Testis (tissue), 2 donors: Measurements from ENCODE around the gene SLC11A2.

Experiments used
- POLR2A ChIP-seq: fragments of 450-650 bp; IDR thresholded peaks from one replicate; pipeline ENCODE4 v1.6.1; 2017; ENCODE audit warnings: antibody characterized with exemption, mild to moderate bottlenecking, moderate library complexity
- TF ChIP-seq, protein P1 (sequence below), 3 experiments: fragments of 450-650 bp in 2 of 3; fragments of 200-600 bp in 1 of 3; sonication (generic) in 1 of 3; IDR thresholded peaks; one replicate each; pipeline ENCODE4 v1.5.1; 2016 to 2019; ENCODE audit warnings: antibody characterized with exemption in 3 of 3, mild to moderate bottlenecking in 2 of 3, moderate library complexity in 1 of 3

DNA sequence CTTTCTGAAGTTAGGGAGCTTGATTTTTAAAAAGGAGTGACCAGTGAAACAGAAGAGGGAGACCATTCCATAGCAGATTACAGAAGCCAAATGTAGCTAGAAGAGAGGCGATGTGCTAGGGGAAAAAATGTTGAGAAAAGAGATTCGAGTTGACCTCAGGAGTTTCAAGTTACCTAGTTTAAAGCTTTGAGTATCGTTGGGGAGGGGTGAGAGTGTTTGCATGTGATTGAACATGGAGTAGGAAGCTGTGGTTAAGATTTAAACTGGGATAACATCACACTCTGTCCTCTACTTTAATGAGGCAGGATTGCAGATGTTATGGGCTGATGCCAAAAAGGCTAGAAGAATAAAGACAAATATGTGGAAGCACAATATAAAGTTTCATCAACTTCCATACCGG lies 25.6 kb upstream of the SLC11A2 start:
- TF ChIP-seq, protein P1, sequence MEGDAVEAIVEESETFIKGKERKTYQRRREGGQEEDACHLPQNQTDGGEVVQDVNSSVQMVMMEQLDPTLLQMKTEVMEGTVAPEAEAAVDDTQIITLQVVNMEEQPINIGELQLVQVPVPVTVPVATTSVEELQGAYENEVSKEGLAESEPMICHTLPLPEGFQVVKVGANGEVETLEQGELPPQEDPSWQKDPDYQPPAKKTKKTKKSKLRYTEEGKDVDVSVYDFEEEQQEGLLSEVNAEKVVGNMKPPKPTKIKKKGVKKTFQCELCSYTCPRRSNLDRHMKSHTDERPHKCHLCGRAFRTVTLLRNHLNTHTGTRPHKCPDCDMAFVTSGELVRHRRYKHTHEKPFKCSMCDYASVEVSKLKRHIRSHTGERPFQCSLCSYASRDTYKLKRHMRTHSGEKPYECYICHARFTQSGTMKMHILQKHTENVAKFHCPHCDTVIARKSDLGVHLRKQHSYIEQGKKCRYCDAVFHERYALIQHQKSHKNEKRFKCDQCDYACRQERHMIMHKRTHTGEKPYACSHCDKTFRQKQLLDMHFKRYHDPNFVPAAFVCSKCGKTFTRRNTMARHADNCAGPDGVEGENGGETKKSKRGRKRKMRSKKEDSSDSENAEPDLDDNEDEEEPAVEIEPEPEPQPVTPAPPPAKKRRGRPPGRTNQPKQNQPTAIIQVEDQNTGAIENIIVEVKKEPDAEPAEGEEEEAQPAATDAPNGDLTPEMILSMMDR (IDR thresholded peaks at IDR 0.05): no peak
- no peak for TF ChIP-seq POLR2A
